ENCODE results near the gene KLHL29.

KLHL29 gene

GRCh38 chr2:23386339-23387220 lies 1.6 kb downstream of the KLHL29 start:
- H3K27me3 ChIP-seq (ENCODE audit: insufficient read depth, low read length, poor library complexity), result no peaks in the 10 kb centered on the region
- DNase-seq, result no peak
- no peaks in the 10 kb centered on the region for H4K20me1 ChIP-seq (ENCODE audit: insufficient read depth, low read length)
- no peak overlapping the region for H3K9ac ChIP-seq (ENCODE audit: low read depth, low read length)
- no peak overlapping the region for H3K4me3 ChIP-seq (ENCODE audit: low read depth in 1 of 2, low read length in 2 of 2)
- peaks cover 25% of the 10 kb centered on the region for H3K4me1 ChIP-seq (ENCODE audit: insufficient read depth, low read length)
- no peak overlapping the region for H2AFZ ChIP-seq (ENCODE audit: low read depth, low read length)
- no peak for TF ChIP-seq EZH2 (IDR thresholded peaks at IDR 0.05; ENCODE audit: borderline replicate concordance, low read depth, low read length, severe bottlenecking)
- TF ChIP-seq, protein P1, sequence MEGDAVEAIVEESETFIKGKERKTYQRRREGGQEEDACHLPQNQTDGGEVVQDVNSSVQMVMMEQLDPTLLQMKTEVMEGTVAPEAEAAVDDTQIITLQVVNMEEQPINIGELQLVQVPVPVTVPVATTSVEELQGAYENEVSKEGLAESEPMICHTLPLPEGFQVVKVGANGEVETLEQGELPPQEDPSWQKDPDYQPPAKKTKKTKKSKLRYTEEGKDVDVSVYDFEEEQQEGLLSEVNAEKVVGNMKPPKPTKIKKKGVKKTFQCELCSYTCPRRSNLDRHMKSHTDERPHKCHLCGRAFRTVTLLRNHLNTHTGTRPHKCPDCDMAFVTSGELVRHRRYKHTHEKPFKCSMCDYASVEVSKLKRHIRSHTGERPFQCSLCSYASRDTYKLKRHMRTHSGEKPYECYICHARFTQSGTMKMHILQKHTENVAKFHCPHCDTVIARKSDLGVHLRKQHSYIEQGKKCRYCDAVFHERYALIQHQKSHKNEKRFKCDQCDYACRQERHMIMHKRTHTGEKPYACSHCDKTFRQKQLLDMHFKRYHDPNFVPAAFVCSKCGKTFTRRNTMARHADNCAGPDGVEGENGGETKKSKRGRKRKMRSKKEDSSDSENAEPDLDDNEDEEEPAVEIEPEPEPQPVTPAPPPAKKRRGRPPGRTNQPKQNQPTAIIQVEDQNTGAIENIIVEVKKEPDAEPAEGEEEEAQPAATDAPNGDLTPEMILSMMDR (IDR thresholded peaks at IDR 0.05; ENCODE audit: borderline replicate concordance, extremely low read depth, low read length, poor library complexity, severe bottlenecking), result no peak
- no peak for ATAC-seq (ENCODE audit: insufficient read depth, low read depth)
- H3K79me2 ChIP-seq (ENCODE audit: insufficient read depth, low read length), result no peaks in the 10 kb centered on the region
- no peaks in the 10 kb centered on the region for H3K9me3 ChIP-seq (ENCODE audit: insufficient read depth, low read length, severe bottlenecking)
- H3K36me3 ChIP-seq (ENCODE audit: insufficient read depth, low read length), result no peaks in the 10 kb centered on the region
- peak overlapping the region; percentile 33; the same call in 1 of the 2 replicates for H3K4me2 ChIP-seq (ENCODE audit: insufficient read depth, low read length)
- no peak overlapping the region for H3K27ac ChIP-seq (ENCODE audit: low read length)

DNA sequence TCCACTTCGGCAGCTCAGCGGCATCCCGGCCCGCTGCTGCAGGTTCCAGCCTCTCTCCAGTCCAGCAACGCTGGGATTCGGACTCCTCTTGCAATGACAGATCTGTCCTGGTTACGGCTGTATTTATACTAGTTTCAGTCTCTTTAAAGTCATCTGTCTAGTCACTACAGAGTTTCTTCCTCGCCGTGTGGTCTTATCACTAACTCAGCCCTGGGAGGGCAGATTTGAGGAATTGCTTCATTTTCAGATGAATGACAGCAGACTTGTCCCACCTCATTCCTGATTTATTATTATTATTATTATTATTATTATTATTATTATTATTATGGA lies 2.2 kb downstream of the KLHL29 start:
- Histone ChIP-seq H3K9ac (ENCODE audit: low read depth, low read length) (no peak overlapping the region), H3K4me2 (ENCODE audit: insufficient read depth, low read length) (no peak overlapping the region), H3K27ac (ENCODE audit: low read length) (no peak overlapping the region), H3K4me3 (ENCODE audit: low read depth in 1 of 2, low read length in 2 of 2) (no peak overlapping the region), H3K9me3 (ENCODE audit: insufficient read depth, low read length, severe bottlenecking) (no peaks in the 10 kb centered on the region), H3K79me2 (ENCODE audit: insufficient read depth, low read length) (no peaks in the 10 kb centered on the region), H4K20me1 (ENCODE audit: insufficient read depth, low read length) (no peaks in the 10 kb centered on the region), H3K4me1 (ENCODE audit: insufficient read depth, low read length) (peaks cover 25% of the 10 kb centered on the region), H3K27me3 (ENCODE audit: insufficient read depth, low read length, poor library complexity) (no peaks in the 10 kb centered on the region), H3K36me3 (ENCODE audit: insufficient read depth, low read length) (no peaks in the 10 kb centered on the region), H2AFZ (ENCODE audit: low read depth, low read length) (no peak overlapping the region)
- no peak for DNase-seq
- TF ChIP-seq, protein P1 (IDR thresholded peaks at IDR 0.05; ENCODE audit: borderline replicate concordance, extremely low read depth, low read length, poor library complexity, severe bottlenecking), result no peak
- no peak for TF ChIP-seq EZH2 (IDR thresholded peaks at IDR 0.05; ENCODE audit: borderline replicate concordance, low read depth, low read length, severe bottlenecking)
- ATAC-seq (ENCODE audit: insufficient read depth, low read depth), result no peak

DNA sequence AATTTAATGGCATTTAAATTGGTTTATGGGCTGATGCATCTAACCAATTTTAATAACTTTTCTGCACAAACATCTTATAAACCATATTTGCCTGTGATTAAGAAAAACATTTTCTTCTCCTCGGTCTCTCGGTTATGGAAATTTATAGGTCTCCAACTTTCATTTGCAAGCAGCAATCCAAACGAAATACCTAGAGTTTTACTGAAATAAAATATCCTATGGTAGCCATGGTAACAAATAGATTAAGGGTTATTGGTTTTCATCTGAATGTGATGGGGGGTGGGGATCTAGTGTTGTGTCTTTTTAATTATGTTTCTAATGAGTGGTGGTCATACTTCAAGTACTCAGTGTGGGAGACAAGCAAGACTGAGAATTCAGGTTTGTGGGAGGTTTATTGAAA lies 2.9 kb downstream of the KLHL29 start:
- Histone ChIP-seq H3K27me3 (ENCODE audit: insufficient read depth, low read length, poor library complexity) (no peaks in the 10 kb centered on the region), H3K4me2 (ENCODE audit: insufficient read depth, low read length) (no peak overlapping the region), H3K9me3 (ENCODE audit: insufficient read depth, low read length, severe bottlenecking) (no peaks in the 10 kb centered on the region), H3K27ac (ENCODE audit: low read length) (no peak overlapping the region), H4K20me1 (ENCODE audit: insufficient read depth, low read length) (no peaks in the 10 kb centered on the region), H3K9ac (ENCODE audit: low read depth, low read length) (no peak overlapping the region), H3K4me1 (ENCODE audit: insufficient read depth, low read length) (peaks cover 25% of the 10 kb centered on the region), H3K4me3 (ENCODE audit: low read depth in 1 of 2, low read length in 2 of 2) (no peak overlapping the region), H2AFZ (ENCODE audit: low read depth, low read length) (no peak overlapping the region), H3K79me2 (ENCODE audit: insufficient read depth, low read length) (no peaks in the 10 kb centered on the region), H3K36me3 (ENCODE audit: insufficient read depth, low read length) (no peaks in the 10 kb centered on the region)
- no peak for ATAC-seq (ENCODE audit: insufficient read depth, low read depth)
- DNase-seq, result no peak
- no peak for TF ChIP-seq EZH2 (IDR thresholded peaks at IDR 0.05; ENCODE audit: borderline replicate concordance, low read depth, low read length, severe bottlenecking)
- TF ChIP-seq, protein P1 (IDR thresholded peaks at IDR 0.05; ENCODE audit: borderline replicate concordance, extremely low read depth, low read length, poor library complexity, severe bottlenecking), result no peak

Data from DND-41 (cell line).